ENCODE data around the gene TOGARAM2.
A peak's percentile ranks its signal among the peaks of the same experiment; 100 is the strongest.

Gene TOGARAM2

DNA sequence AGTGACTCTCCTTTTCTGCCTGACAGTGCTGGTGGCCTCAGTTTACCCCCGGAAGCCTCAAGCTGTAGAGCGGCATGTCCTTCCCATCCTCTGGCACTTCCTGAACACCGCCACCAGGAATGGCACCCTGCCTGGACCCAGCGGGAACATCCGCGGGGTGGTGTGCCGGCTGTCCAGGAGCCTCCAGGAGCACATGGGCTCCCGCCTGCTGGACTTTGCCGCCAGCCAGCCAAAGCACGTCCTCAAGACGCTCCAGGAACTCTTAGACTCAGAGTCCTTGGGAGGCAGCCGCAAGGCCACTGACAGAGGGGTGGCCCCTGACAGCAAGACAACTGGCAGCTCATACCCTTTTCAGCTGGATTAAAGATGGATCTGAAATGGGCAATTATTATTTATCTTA, 70.6 kb downstream of the TOGARAM2 start:
- no peak for DNase-seq
- no CpG with 5 or more reads among the region's 12 CpGs for WGBS (ENCODE audit: extremely low coverage, insufficient coverage, insufficient read length)
- H2AFZ ChIP-seq (ENCODE audit: insufficient read depth, low read length, poor library complexity): no peak overlapping the region

DNA sequence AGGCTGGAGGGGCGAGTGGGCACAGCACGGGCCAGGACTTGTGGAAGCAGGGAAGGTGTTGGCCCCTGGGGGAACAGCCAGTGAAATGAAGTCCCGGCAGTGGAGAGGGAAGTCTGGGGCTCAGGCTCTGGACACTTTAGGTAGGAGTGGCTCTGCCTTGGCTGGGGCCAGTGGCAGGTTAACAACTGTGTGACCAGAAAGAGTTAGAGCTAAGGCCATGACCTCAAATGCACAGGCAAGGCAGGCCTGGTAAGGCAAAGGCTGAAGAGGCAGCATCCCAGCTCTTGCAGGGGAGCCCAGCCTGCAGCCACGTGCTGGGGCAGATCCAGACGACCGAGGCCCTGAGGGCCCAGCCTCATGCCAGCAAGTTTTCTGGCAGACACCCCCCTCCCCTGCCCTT, 71.7 kb downstream of the TOGARAM2 start:
- no peak overlapping the region for H3K18ac ChIP-seq (ENCODE audit: low read length)
- H2BK120ac ChIP-seq (ENCODE audit: insufficient read depth, low read length, poor library complexity): no peak overlapping the region
- no peak overlapping the region for H2AFZ ChIP-seq (ENCODE audit: insufficient read depth, low read length, poor library complexity)
- no peak overlapping the region for H3K27ac ChIP-seq (ENCODE audit: low read depth, low read length)
- H3K4ac ChIP-seq (ENCODE audit: low read depth, low read length): no peak overlapping the region
- no peak overlapping the region for H3K4me2 ChIP-seq (ENCODE audit: low read length)
- H3K79me2 ChIP-seq (ENCODE audit: control insufficient read depth, insufficient read depth, low read length, poor library complexity): no peaks in the 10 kb centered on the region
- H3K79me1 ChIP-seq (ENCODE audit: low read length): no peaks in the 10 kb centered on the region
- no peaks in the 10 kb centered on the region for H3K27me3 ChIP-seq (ENCODE audit: insufficient read depth, low read length)
- H3K14ac ChIP-seq (ENCODE audit: low read length): no peak overlapping the region
- H3K9ac ChIP-seq (ENCODE audit: low read length): no peak overlapping the region
- H2AK5ac ChIP-seq (ENCODE audit: low read length): no peak overlapping the region
- no CpG with 5 or more reads among the region's 6 CpGs for WGBS (ENCODE audit: extremely low coverage, insufficient coverage, insufficient read length)
- peaks cover 3% of the 10 kb centered on the region for H3K9me3 ChIP-seq (ENCODE audit: insufficient read depth, low read depth, low read length)
- no peak overlapping the region for H4K12ac ChIP-seq (ENCODE audit: low read depth, low read length)
- H4K91ac ChIP-seq (ENCODE audit: low read depth, low read length): no peak overlapping the region
- peaks cover 0 to 3% of the 10 kb centered on the region in 2 experiments for H3K4me1 ChIP-seq (ENCODE audit: control insufficient read depth in 1 of 2, insufficient read depth in 2 of 2, low read length in 2 of 2)
- no peak overlapping the region for H3K4me3 ChIP-seq (ENCODE audit: low read depth, low read length)
- no peak overlapping the region for H3K23ac ChIP-seq (ENCODE audit: low read length)
- H2BK12ac ChIP-seq (ENCODE audit: low read length): no peak overlapping the region
- no peaks in the 10 kb centered on the region for H3K36me3 ChIP-seq (ENCODE audit: control insufficient read depth in 1 of 2, insufficient read depth in 2 of 2, low read length in 2 of 2)
- no peak overlapping the region for H2BK5ac ChIP-seq (ENCODE audit: low read depth, low read length, poor library complexity)
- DNase-seq: no peak
- no peak overlapping the region for H4K8ac ChIP-seq (ENCODE audit: low read depth, low read length)

More for the DNA sequence above, 70.6 kb downstream of the TOGARAM2 start:
- no peak overlapping the region for H3K4me2 ChIP-seq (ENCODE audit: low read length)
- H2AK5ac ChIP-seq (ENCODE audit: low read length): no peak overlapping the region
- no peak overlapping the region for H4K12ac ChIP-seq (ENCODE audit: low read depth, low read length)
- peaks cover 0 to 3% of the 10 kb centered on the region in 2 experiments for H3K4me1 ChIP-seq (ENCODE audit: control insufficient read depth in 1 of 2, insufficient read depth in 2 of 2, low read length in 2 of 2)
- H3K27ac ChIP-seq (ENCODE audit: low read depth, low read length): no peak overlapping the region
- H3K9ac ChIP-seq (ENCODE audit: low read length): no peak overlapping the region
- no peak overlapping the region for H3K14ac ChIP-seq (ENCODE audit: low read length)
- no peak overlapping the region for H4K8ac ChIP-seq (ENCODE audit: low read depth, low read length)
- no peak overlapping the region for H4K91ac ChIP-seq (ENCODE audit: low read depth, low read length)
- H3K23ac ChIP-seq (ENCODE audit: low read length): no peak overlapping the region
- no peak overlapping the region for H2BK12ac ChIP-seq (ENCODE audit: low read length)
- no peak overlapping the region for H2BK120ac ChIP-seq (ENCODE audit: insufficient read depth, low read length, poor library complexity)
- H3K36me3 ChIP-seq (ENCODE audit: control insufficient read depth in 1 of 2, insufficient read depth in 2 of 2, low read length in 2 of 2): no peaks in the 10 kb centered on the region
- no peak overlapping the region for H3K4me3 ChIP-seq (ENCODE audit: low read depth, low read length)
- H3K4ac ChIP-seq (ENCODE audit: low read depth, low read length): no peak overlapping the region
- no peak overlapping the region for H2BK5ac ChIP-seq (ENCODE audit: low read depth, low read length, poor library complexity)
- H3K18ac ChIP-seq (ENCODE audit: low read length): no peak overlapping the region
- H3K27me3 ChIP-seq (ENCODE audit: insufficient read depth, low read length): no peaks in the 10 kb centered on the region
- H3K9me3 ChIP-seq (ENCODE audit: insufficient read depth, low read depth, low read length): peaks cover 3% of the 10 kb centered on the region
- H3K79me1 ChIP-seq (ENCODE audit: low read length): no peaks in the 10 kb centered on the region
- H3K79me2 ChIP-seq (ENCODE audit: control insufficient read depth, insufficient read depth, low read length, poor library complexity): no peaks in the 10 kb centered on the region

GRCh38 chr2:29053223-29053622, 72.1 kb downstream of the TOGARAM2 start:
- no peak overlapping the region for H2BK120ac ChIP-seq (ENCODE audit: insufficient read depth, low read length, poor library complexity)

DNA sequence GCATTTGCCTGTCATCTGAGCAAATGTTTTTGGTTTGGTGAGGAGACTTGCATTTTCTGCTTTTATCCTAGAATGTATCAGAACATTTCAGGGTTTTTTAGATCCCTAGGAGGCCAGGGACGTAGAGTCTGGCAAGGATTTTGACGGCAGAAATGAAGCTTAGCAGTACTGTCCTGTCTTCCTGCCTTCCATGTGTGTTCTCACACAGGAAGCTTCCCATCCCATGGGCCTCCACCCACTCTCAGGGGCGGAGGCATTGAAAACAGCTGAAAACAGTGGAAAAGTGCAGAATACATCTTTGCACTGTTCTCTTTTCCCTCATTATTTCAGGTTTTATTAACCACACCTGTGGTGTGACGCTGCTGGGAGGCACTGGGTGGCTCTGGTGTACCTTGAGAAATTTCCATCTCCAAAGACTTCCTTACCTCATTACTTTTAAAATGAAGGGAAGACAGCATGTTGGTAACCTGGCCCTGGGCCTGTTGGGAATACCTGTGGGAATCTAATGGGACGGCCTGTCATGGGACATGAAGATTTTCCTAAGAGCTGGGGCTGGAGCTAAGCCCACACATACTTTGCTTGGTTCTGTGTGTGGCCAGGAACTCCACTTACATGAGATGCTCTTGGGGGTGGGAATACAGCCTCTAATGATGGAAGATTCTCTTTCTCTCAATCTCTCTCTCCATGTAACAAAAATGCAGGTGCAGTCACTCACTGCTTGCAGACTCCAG, 72.7 kb downstream of the TOGARAM2 start:
- Histone ChIP-seq H4K12ac (ENCODE audit: low read depth, low read length) (no peak overlapping the region), H2AK5ac (ENCODE audit: low read length) (no peak overlapping the region), H3K4me3 (ENCODE audit: low read depth, low read length) (no peak overlapping the region), H2AFZ (ENCODE audit: insufficient read depth, low read length, poor library complexity) (no peak overlapping the region), H3K4me1 (ENCODE audit: control insufficient read depth in 1 of 2, insufficient read depth in 2 of 2, low read length in 2 of 2) (peaks cover 0 to 3% of the 10 kb centered on the region in 2 experiments), H3K36me3 (ENCODE audit: control insufficient read depth in 1 of 2, insufficient read depth in 2 of 2, low read length in 2 of 2) (no peaks in the 10 kb centered on the region), H3K27me3 (ENCODE audit: insufficient read depth, low read length) (no peaks in the 10 kb centered on the region), H3K18ac (ENCODE audit: low read length) (no peak overlapping the region), H3K79me2 (ENCODE audit: control insufficient read depth, insufficient read depth, low read length, poor library complexity) (no peaks in the 10 kb centered on the region), H3K79me1 (ENCODE audit: low read length) (no peaks in the 10 kb centered on the region), H2BK5ac (ENCODE audit: low read depth, low read length, poor library complexity) (no peak overlapping the region), H2BK12ac (ENCODE audit: low read length) (no peak overlapping the region), H4K91ac (ENCODE audit: low read depth, low read length) (no peak overlapping the region), H4K8ac (ENCODE audit: low read depth, low read length) (no peak overlapping the region), H3K4ac (ENCODE audit: low read depth, low read length) (no peak overlapping the region), H3K9ac (ENCODE audit: low read length) (no peak overlapping the region), H3K23ac (ENCODE audit: low read length) (no peak overlapping the region), H2BK120ac (ENCODE audit: insufficient read depth, low read length, poor library complexity) (no peak overlapping the region), H3K9me3 (ENCODE audit: insufficient read depth, low read depth, low read length) (peaks cover 3% of the 10 kb centered on the region), H3K27ac (ENCODE audit: low read depth, low read length) (no peak overlapping the region), H3K4me2 (ENCODE audit: low read length) (no peak overlapping the region), H3K14ac (ENCODE audit: low read length) (no peak overlapping the region)
- DNase-seq: no peak
- WGBS (ENCODE audit: extremely low coverage, insufficient coverage, insufficient read length): no CpG with 5 or more reads among the region's 5 CpGs

More at GRCh38 chr2:29053223-29053622, 72.1 kb downstream of the TOGARAM2 start:
- H3K23ac ChIP-seq (ENCODE audit: low read length): no peak overlapping the region
- H3K4me3 ChIP-seq (ENCODE audit: low read depth, low read length): no peak overlapping the region
- WGBS (ENCODE audit: extremely low coverage, insufficient coverage, insufficient read length): no CpG with 5 or more reads among the region's 7 CpGs
- H3K14ac ChIP-seq (ENCODE audit: low read length): no peak overlapping the region
- no peaks in the 10 kb centered on the region for H3K36me3 ChIP-seq (ENCODE audit: control insufficient read depth in 1 of 2, insufficient read depth in 2 of 2, low read length in 2 of 2)
- H3K4me2 ChIP-seq (ENCODE audit: low read length): no peak overlapping the region
- H3K4ac ChIP-seq (ENCODE audit: low read depth, low read length): no peak overlapping the region
- H3K9ac ChIP-seq (ENCODE audit: low read length): no peak overlapping the region
- H2AFZ ChIP-seq (ENCODE audit: insufficient read depth, low read length, poor library complexity): no peak overlapping the region
- peaks cover 0 to 3% of the 10 kb centered on the region in 2 experiments for H3K4me1 ChIP-seq (ENCODE audit: control insufficient read depth in 1 of 2, insufficient read depth in 2 of 2, low read length in 2 of 2)
- H3K9me3 ChIP-seq (ENCODE audit: insufficient read depth, low read depth, low read length): peaks cover 3% of the 10 kb centered on the region
- H3K79me2 ChIP-seq (ENCODE audit: control insufficient read depth, insufficient read depth, low read length, poor library complexity): no peaks in the 10 kb centered on the region
- H2AK5ac ChIP-seq (ENCODE audit: low read length): no peak overlapping the region
- no peak overlapping the region for H2BK12ac ChIP-seq (ENCODE audit: low read length)
- DNase-seq: peak in 1 of 2 donors; percentile 61
- H3K79me1 ChIP-seq (ENCODE audit: low read length): no peaks in the 10 kb centered on the region
- no peak overlapping the region for H4K8ac ChIP-seq (ENCODE audit: low read depth, low read length)
- H4K91ac ChIP-seq (ENCODE audit: low read depth, low read length): no peak overlapping the region
- H4K12ac ChIP-seq (ENCODE audit: low read depth, low read length): no peak overlapping the region
- H3K27me3 ChIP-seq (ENCODE audit: insufficient read depth, low read length): no peaks in the 10 kb centered on the region
- no peak overlapping the region for H3K27ac ChIP-seq (ENCODE audit: low read depth, low read length)
- no peak overlapping the region for H3K18ac ChIP-seq (ENCODE audit: low read length)
- H2BK5ac ChIP-seq (ENCODE audit: low read depth, low read length, poor library complexity): no peak overlapping the region
